ENCODE measurements around the gene NXPH3.

The NXPH3 gene

GRCh38 chr17:49578414-49578813, 2.7 kb downstream of the NXPH3 start:
- peaks cover 41% of the 10 kb centered on the region for H3K27me3 ChIP-seq (replicated peaks; ENCODE audit: insufficient read depth, low read length)
- DNase-seq, result no peak
- no peak overlapping the region for H3K4me2 ChIP-seq (ENCODE audit: low read depth, low read length)
- H3F3A ChIP-seq (ENCODE audit: insufficient read depth, low read length), result no peaks in the 10 kb centered on the region; the same call in 1 of the 2 replicates
- H2AFZ ChIP-seq (ENCODE audit: low read length), result no peak overlapping the region
- H3K9me3 ChIP-seq (replicated peaks; ENCODE audit: insufficient read depth, low read length), result no peaks in the 10 kb centered on the region
- H3K79me2 ChIP-seq (ENCODE audit: low read length), result no peaks in the 10 kb centered on the region
- TF ChIP-seq, protein P1, sequence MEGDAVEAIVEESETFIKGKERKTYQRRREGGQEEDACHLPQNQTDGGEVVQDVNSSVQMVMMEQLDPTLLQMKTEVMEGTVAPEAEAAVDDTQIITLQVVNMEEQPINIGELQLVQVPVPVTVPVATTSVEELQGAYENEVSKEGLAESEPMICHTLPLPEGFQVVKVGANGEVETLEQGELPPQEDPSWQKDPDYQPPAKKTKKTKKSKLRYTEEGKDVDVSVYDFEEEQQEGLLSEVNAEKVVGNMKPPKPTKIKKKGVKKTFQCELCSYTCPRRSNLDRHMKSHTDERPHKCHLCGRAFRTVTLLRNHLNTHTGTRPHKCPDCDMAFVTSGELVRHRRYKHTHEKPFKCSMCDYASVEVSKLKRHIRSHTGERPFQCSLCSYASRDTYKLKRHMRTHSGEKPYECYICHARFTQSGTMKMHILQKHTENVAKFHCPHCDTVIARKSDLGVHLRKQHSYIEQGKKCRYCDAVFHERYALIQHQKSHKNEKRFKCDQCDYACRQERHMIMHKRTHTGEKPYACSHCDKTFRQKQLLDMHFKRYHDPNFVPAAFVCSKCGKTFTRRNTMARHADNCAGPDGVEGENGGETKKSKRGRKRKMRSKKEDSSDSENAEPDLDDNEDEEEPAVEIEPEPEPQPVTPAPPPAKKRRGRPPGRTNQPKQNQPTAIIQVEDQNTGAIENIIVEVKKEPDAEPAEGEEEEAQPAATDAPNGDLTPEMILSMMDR (IDR thresholded peaks at IDR 0.05; ENCODE audit: low read length), result no peak
- TF ChIP-seq EZH2phosphoT487 (IDR thresholded peaks at IDR 0.05; ENCODE audit: low read length) (no peak), EZH2 (optimal IDR thresholded peaks at IDR 0.05; ENCODE audit: low read depth, low read length) (no peak)
- H3K9ac ChIP-seq (ENCODE audit: low read length), result no peak overlapping the region
- H3K4me1 ChIP-seq (ENCODE audit: low read length), result no peaks in the 10 kb centered on the region
- H3K4me3 ChIP-seq (ENCODE audit: low read length), result no peak overlapping the region
- H3K9me2 ChIP-seq (replicated peaks; ENCODE audit: insufficient read depth, low read length), result no peaks in the 10 kb centered on the region
- no peaks in the 10 kb centered on the region for H4K20me1 ChIP-seq (ENCODE audit: insufficient read depth, low read length)
- H3K27ac ChIP-seq (ENCODE audit: low read length), result no peak overlapping the region
- no peaks in the 10 kb centered on the region for H3K36me3 ChIP-seq (replicated peaks; ENCODE audit: insufficient read depth, low read length)

DNA sequence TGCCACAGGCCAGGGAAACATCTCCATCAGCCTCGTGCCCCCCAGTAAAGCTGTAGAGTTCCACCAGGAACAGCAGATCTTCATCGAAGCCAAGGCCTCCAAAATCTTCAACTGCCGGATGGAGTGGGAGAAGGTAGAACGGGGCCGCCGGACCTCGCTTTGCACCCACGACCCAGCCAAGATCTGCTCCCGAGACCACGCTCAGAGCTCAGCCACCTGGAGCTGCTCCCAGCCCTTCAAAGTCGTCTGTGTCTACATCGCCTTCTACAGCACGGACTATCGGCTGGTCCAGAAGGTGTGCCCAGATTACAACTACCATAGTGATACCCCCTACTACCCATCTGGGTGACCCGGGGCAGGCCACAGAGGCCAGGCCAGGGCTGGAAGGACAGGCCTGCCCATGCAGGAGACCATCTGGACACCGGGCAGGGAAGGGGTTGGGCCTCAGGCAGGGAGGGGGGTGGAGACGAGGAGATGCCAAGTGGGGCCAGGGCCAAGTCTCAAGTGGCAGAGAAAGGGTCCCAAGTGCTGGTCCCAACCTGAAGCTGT, 3.4 kb downstream of the NXPH3 start:
- Histone ChIP-seq H3K79me2 (ENCODE audit: low read length) (no peaks in the 10 kb centered on the region), H3K9me2 (replicated peaks; ENCODE audit: insufficient read depth, low read length) (no peaks in the 10 kb centered on the region), H3K4me1 (ENCODE audit: low read length) (no peaks in the 10 kb centered on the region), H3K9me3 (replicated peaks; ENCODE audit: insufficient read depth, low read length) (no peaks in the 10 kb centered on the region), H3K27me3 (replicated peaks; ENCODE audit: insufficient read depth, low read length) (peaks cover 36% of the 10 kb centered on the region), H3F3A (ENCODE audit: insufficient read depth, low read length) (no peaks in the 10 kb centered on the region; the same call in 1 of the 2 replicates), H3K36me3 (replicated peaks; ENCODE audit: insufficient read depth, low read length) (no peaks in the 10 kb centered on the region), H2AFZ (ENCODE audit: low read length) (no peak overlapping the region), H3K27ac (ENCODE audit: low read length) (no peak overlapping the region), H3K4me2 (ENCODE audit: low read depth, low read length) (no peak overlapping the region), H4K20me1 (ENCODE audit: insufficient read depth, low read length) (no peaks in the 10 kb centered on the region), H3K4me3 (ENCODE audit: low read length) (no peak overlapping the region), H3K9ac (ENCODE audit: low read length) (no peak overlapping the region)
- DNase-seq, result no peak
- TF ChIP-seq EZH2phosphoT487 (IDR thresholded peaks at IDR 0.05; ENCODE audit: low read length) (no peak), EZH2 (optimal IDR thresholded peaks at IDR 0.05; ENCODE audit: low read depth, low read length) (no peak)
- TF ChIP-seq, protein P1 (IDR thresholded peaks at IDR 0.05; ENCODE audit: low read length), result no peak

- H3K79me2 ChIP-seq (ENCODE audit: low read length), result no peaks in the 10 kb centered on the region
- no peaks in the 10 kb centered on the region for H4K20me1 ChIP-seq (ENCODE audit: insufficient read depth, low read length)
- no peak overlapping the region for H3K4me2 ChIP-seq (ENCODE audit: low read depth, low read length)
- H3K4me1 ChIP-seq (ENCODE audit: low read length), result no peaks in the 10 kb centered on the region
- H2AFZ ChIP-seq (ENCODE audit: low read length), result no peak overlapping the region
- no peaks in the 10 kb centered on the region for H3K9me3 ChIP-seq (replicated peaks; ENCODE audit: insufficient read depth, low read length)
- H3K9ac ChIP-seq (ENCODE audit: low read length), result no peak overlapping the region
- peaks cover 31% of the 10 kb centered on the region for H3K27me3 ChIP-seq (replicated peaks; ENCODE audit: insufficient read depth, low read length)
- DNase-seq, result no peak
- H3K27ac ChIP-seq (ENCODE audit: low read length), result no peak overlapping the region
- H3F3A ChIP-seq (ENCODE audit: insufficient read depth, low read length), result no peaks in the 10 kb centered on the region; the same call in 1 of the 2 replicates
- no peak overlapping the region for H3K4me3 ChIP-seq (ENCODE audit: low read length)
- TF ChIP-seq EZH2 (optimal IDR thresholded peaks at IDR 0.05; ENCODE audit: low read depth, low read length) (no peak), EZH2phosphoT487 (IDR thresholded peaks at IDR 0.05; ENCODE audit: low read length) (no peak)
- TF ChIP-seq, protein P1 (IDR thresholded peaks at IDR 0.05; ENCODE audit: low read length), result no peak
- no peaks in the 10 kb centered on the region for H3K9me2 ChIP-seq (replicated peaks; ENCODE audit: insufficient read depth, low read length)
- no peaks in the 10 kb centered on the region for H3K36me3 ChIP-seq (replicated peaks; ENCODE audit: insufficient read depth, low read length)
These were observed 3.9 kb downstream of the NXPH3 start for GRCh38 chr17:49579522-49579921.
